Measurements from ENCODE around the gene KCNT1.
"Not testable (repeated sequence)": the region's sequence is repeated elsewhere in the genome, so short reads cannot be mapped to it uniquely, and the experiment has no call there.

Gene KCNT1

GRCh38 chr9:135665795-135666189 is 36.2 kb upstream of the KCNT1 start:
- Histone ChIP-seq H3K4me1 (ENCODE audit: control insufficient read depth, insufficient read depth, low read length) (no peaks in the 10 kb centered on the region), H3K9ac (ENCODE audit: low read depth, low read length) (no peak overlapping the region), H3K36me3 (ENCODE audit: control insufficient read depth, insufficient read depth, low read length) (no peaks in the 10 kb centered on the region), H3K27me3 (ENCODE audit: control insufficient read depth, insufficient read depth, low read length) (no peaks in the 10 kb centered on the region), H3K4me3 (ENCODE audit: low read depth, low read length) (no peak overlapping the region), H3K9me3 (ENCODE audit: control insufficient read depth, insufficient read depth, low read length) (no peaks in the 10 kb centered on the region)

- H3K9ac ChIP-seq (ENCODE audit: low read depth, low read length): no peak overlapping the region
- no peaks in the 10 kb centered on the region for H3K4me1 ChIP-seq (ENCODE audit: control insufficient read depth, insufficient read depth, low read length)
- H3K9me3 ChIP-seq (ENCODE audit: control insufficient read depth, insufficient read depth, low read length): no peaks in the 10 kb centered on the region
- H3K36me3 ChIP-seq (ENCODE audit: control insufficient read depth, insufficient read depth, low read length): no peaks in the 10 kb centered on the region
- no peaks in the 10 kb centered on the region for H3K27me3 ChIP-seq (ENCODE audit: control insufficient read depth, insufficient read depth, low read length)
- H3K4me3 ChIP-seq (ENCODE audit: low read depth, low read length): no peak overlapping the region
Measured at GRCh38 chr9:135666534-135667462, 35.2 kb upstream of the KCNT1 start.

- Histone ChIP-seq H3K4me3 (ENCODE audit: low read depth, low read length) (no peak overlapping the region), H3K9ac (ENCODE audit: low read depth, low read length) (no peak overlapping the region), H3K4me1 (ENCODE audit: control insufficient read depth, insufficient read depth, low read length) (no peaks in the 10 kb centered on the region), H3K9me3 (ENCODE audit: control insufficient read depth, insufficient read depth, low read length) (no peaks in the 10 kb centered on the region), H3K27me3 (ENCODE audit: control insufficient read depth, insufficient read depth, low read length) (no peaks in the 10 kb centered on the region), H3K36me3 (ENCODE audit: control insufficient read depth, insufficient read depth, low read length) (no peaks in the 10 kb centered on the region)
Measured at GRCh38 chr9:135667463-135668001, 34.5 kb upstream of the KCNT1 start.

- not testable (repeated sequence) for H3K4me1 ChIP-seq (ENCODE audit: control insufficient read depth, insufficient read depth, low read length); H3K9ac ChIP-seq (ENCODE audit: low read depth, low read length); H3K27me3 ChIP-seq (ENCODE audit: control insufficient read depth, insufficient read depth, low read length); H3K36me3 ChIP-seq (ENCODE audit: control insufficient read depth, insufficient read depth, low read length); H3K9me3 ChIP-seq (ENCODE audit: control insufficient read depth, insufficient read depth, low read length); H3K4me3 ChIP-seq (ENCODE audit: low read depth, low read length)
Measured at GRCh38 chr9:135669018-135669417, 33.0 kb upstream of the KCNT1 start.

- no peak overlapping the region for H3K9ac ChIP-seq (ENCODE audit: low read depth, low read length)
- no peaks in the 10 kb centered on the region for H3K9me3 ChIP-seq (ENCODE audit: control insufficient read depth, insufficient read depth, low read length)
- H3K27me3 ChIP-seq (ENCODE audit: control insufficient read depth, insufficient read depth, low read length): no peaks in the 10 kb centered on the region
- no peaks in the 10 kb centered on the region for H3K36me3 ChIP-seq (ENCODE audit: control insufficient read depth, insufficient read depth, low read length)
- no peak overlapping the region for H3K4me3 ChIP-seq (ENCODE audit: low read depth, low read length)
- H3K4me1 ChIP-seq (ENCODE audit: control insufficient read depth, insufficient read depth, low read length): no peaks in the 10 kb centered on the region
Measured at GRCh38 chr9:135669616-135670285, 32.2 kb upstream of the KCNT1 start.

GRCh38 chr9:135670721-135671590 is 31.0 kb upstream of the KCNT1 start:
- no peaks in the 10 kb centered on the region for H3K36me3 ChIP-seq (ENCODE audit: control insufficient read depth, insufficient read depth, low read length)
- H3K4me3 ChIP-seq (ENCODE audit: low read depth, low read length): no peak overlapping the region
- no peaks in the 10 kb centered on the region for H3K27me3 ChIP-seq (ENCODE audit: control insufficient read depth, insufficient read depth, low read length)
- no peak overlapping the region for H3K9ac ChIP-seq (ENCODE audit: low read depth, low read length)
- no peaks in the 10 kb centered on the region for H3K9me3 ChIP-seq (ENCODE audit: control insufficient read depth, insufficient read depth, low read length)
- no peaks in the 10 kb centered on the region for H3K4me1 ChIP-seq (ENCODE audit: control insufficient read depth, insufficient read depth, low read length)

- H3K9me3 ChIP-seq (ENCODE audit: control insufficient read depth, insufficient read depth, low read length): no peaks in the 10 kb centered on the region
- no peaks in the 10 kb centered on the region for H3K27me3 ChIP-seq (ENCODE audit: control insufficient read depth, insufficient read depth, low read length)
- no peaks in the 10 kb centered on the region for H3K36me3 ChIP-seq (ENCODE audit: control insufficient read depth, insufficient read depth, low read length)
- no peak overlapping the region for H3K9ac ChIP-seq (ENCODE audit: low read depth, low read length)
- H3K4me3 ChIP-seq (ENCODE audit: low read depth, low read length): no peak overlapping the region
- no peaks in the 10 kb centered on the region for H3K4me1 ChIP-seq (ENCODE audit: control insufficient read depth, insufficient read depth, low read length)
Measured at GRCh38 chr9:135671591-135672041, 30.4 kb upstream of the KCNT1 start.

GRCh38 chr9:135672786-135673185 is 29.2 kb upstream of the KCNT1 start:
- not testable (repeated sequence) for H3K9me3 ChIP-seq (ENCODE audit: control insufficient read depth, insufficient read depth, low read length); H3K9ac ChIP-seq (ENCODE audit: low read depth, low read length); H3K4me1 ChIP-seq (ENCODE audit: control insufficient read depth, insufficient read depth, low read length); H3K4me3 ChIP-seq (ENCODE audit: low read depth, low read length); H3K36me3 ChIP-seq (ENCODE audit: control insufficient read depth, insufficient read depth, low read length); H3K27me3 ChIP-seq (ENCODE audit: control insufficient read depth, insufficient read depth, low read length)

- Histone ChIP-seq H3K4me3 (ENCODE audit: low read depth, low read length) (no peak overlapping the region), H3K9ac (ENCODE audit: low read depth, low read length) (no peak overlapping the region), H3K27me3 (ENCODE audit: control insufficient read depth, insufficient read depth, low read length) (no peaks in the 10 kb centered on the region)
Measured at GRCh38 chr9:135673941-135674340, 28.0 kb upstream of the KCNT1 start.

GRCh38 chr9:135674977-135675376 is 27.0 kb upstream of the KCNT1 start:
- Histone ChIP-seq H3K36me3 (ENCODE audit: control insufficient read depth, insufficient read depth, low read length) (no peaks in the 10 kb centered on the region), H3K9me3 (ENCODE audit: control insufficient read depth, insufficient read depth, low read length) (no peaks in the 10 kb centered on the region), H3K4me3 (ENCODE audit: low read depth, low read length) (no peak overlapping the region), H3K9ac (ENCODE audit: low read depth, low read length) (no peak overlapping the region), H3K27me3 (ENCODE audit: control insufficient read depth, insufficient read depth, low read length) (no peaks in the 10 kb centered on the region), H3K4me1 (ENCODE audit: control insufficient read depth, insufficient read depth, low read length) (no peaks in the 10 kb centered on the region)

More at GRCh38 chr9:135673941-135674340, 28.0 kb upstream of the KCNT1 start:
- Histone ChIP-seq H3K4me1 (ENCODE audit: control insufficient read depth, insufficient read depth, low read length) (no peaks in the 10 kb centered on the region), H3K9me3 (ENCODE audit: control insufficient read depth, insufficient read depth, low read length) (no peaks in the 10 kb centered on the region), H3K36me3 (ENCODE audit: control insufficient read depth, insufficient read depth, low read length) (no peaks in the 10 kb centered on the region)

- Histone ChIP-seq H3K27me3 (ENCODE audit: control insufficient read depth, insufficient read depth, low read length) (no peaks in the 10 kb centered on the region), H3K4me3 (ENCODE audit: low read depth, low read length) (no peak overlapping the region), H3K9ac (ENCODE audit: low read depth, low read length) (no peak overlapping the region), H3K4me1 (ENCODE audit: control insufficient read depth, insufficient read depth, low read length) (no peaks in the 10 kb centered on the region), H3K36me3 (ENCODE audit: control insufficient read depth, insufficient read depth, low read length) (no peaks in the 10 kb centered on the region), H3K9me3 (ENCODE audit: control insufficient read depth, insufficient read depth, low read length) (no peaks in the 10 kb centered on the region)
Measured at GRCh38 chr9:135676891-135677290, 25.1 kb upstream of the KCNT1 start.
